ENCODE results near the gene PRPF38B. TPM values are rescaled to one million over a fixed set of nuclear protein-coding genes. Genes with fewer than 3 reads are reported as not detected.

The PRPF38B gene, protein sequence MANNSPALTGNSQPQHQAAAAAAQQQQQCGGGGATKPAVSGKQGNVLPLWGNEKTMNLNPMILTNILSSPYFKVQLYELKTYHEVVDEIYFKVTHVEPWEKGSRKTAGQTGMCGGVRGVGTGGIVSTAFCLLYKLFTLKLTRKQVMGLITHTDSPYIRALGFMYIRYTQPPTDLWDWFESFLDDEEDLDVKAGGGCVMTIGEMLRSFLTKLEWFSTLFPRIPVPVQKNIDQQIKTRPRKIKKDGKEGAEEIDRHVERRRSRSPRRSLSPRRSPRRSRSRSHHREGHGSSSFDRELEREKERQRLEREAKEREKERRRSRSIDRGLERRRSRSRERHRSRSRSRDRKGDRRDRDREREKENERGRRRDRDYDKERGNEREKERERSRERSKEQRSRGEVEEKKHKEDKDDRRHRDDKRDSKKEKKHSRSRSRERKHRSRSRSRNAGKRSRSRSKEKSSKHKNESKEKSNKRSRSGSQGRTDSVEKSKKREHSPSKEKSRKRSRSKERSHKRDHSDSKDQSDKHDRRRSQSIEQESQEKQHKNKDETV
- 37.6 TPM for total RNA-seq
- polyA plus RNA-seq (ENCODE audit: insufficient read depth, low read depth, low replicate concordance) = 15.9 TPM
- long read RNA-seq, donor 1, transcript PRPF38B-203 (6 exons, 3,693 nt) = major isoform, 14 of 53 reads
- long read RNA-seq, donor 1, transcript PRPF38B-205 (2 exons, 1,352 nt) = minor isoform, 9 of 53 reads
- long read RNA-seq, donor 1, partial matches to known transcripts = 30 of 53 reads
- long read RNA-seq, donor 1, other reads (novel, unspliced or antisense) = 0 of 53 reads
- long read RNA-seq, donor 2, transcript PRPF38B-203 (6 exons, 3,693 nt) = major isoform, 14 of 25 reads
- long read RNA-seq, donor 2, transcript PRPF38B-205 (2 exons, 1,352 nt) = minor isoform, 8 of 25 reads
- long read RNA-seq, donor 2, partial matches to known transcripts = 0 of 25 reads
- long read RNA-seq, donor 2, other reads (novel, unspliced or antisense) = 0 of 25 reads
- long read RNA-seq, donor 3, transcript PRPF38B-203 (6 exons, 3,693 nt) = minor isoform, 15 of 40 reads
- long read RNA-seq, donor 3, transcript PRPF38B-205 (2 exons, 1,352 nt) = major isoform, 25 of 40 reads
- long read RNA-seq, donor 3, partial matches to known transcripts = 0 of 40 reads
- long read RNA-seq, donor 3, other reads (novel, unspliced or antisense) = 0 of 40 reads
- long read RNA-seq, donor 4, partial matches to known transcripts = 0 of 8 reads
- long read RNA-seq, donor 4, other reads (novel, unspliced or antisense) = 0 of 8 reads
- long read RNA-seq, donor 5, partial matches to known transcripts = 0 of 1 reads
- long read RNA-seq, donor 5, other reads (novel, unspliced or antisense) = 0 of 1 reads
- long read RNA-seq, donor 6, partial matches to known transcripts = 0 of 8 reads
- long read RNA-seq, donor 6, other reads (novel, unspliced or antisense) = 0 of 8 reads
- long read RNA-seq, donor 7, transcript PRPF38B-203 (6 exons, 3,693 nt) = major isoform, 7 of 51 reads
- long read RNA-seq, donor 7, partial matches to known transcripts = 26 of 51 reads
- long read RNA-seq, donor 7, other reads (novel, unspliced or antisense) = 18 of 51 reads
- long read RNA-seq, donor 8, transcript PRPF38B-203 (6 exons, 3,693 nt) = major isoform, 9 of 16 reads
- long read RNA-seq, donor 8, transcript PRPF38B-205 (2 exons, 1,352 nt) = minor isoform, 6 of 16 reads
- long read RNA-seq, donor 8, partial matches to known transcripts = 0 of 16 reads
- long read RNA-seq, donor 8, other reads (novel, unspliced or antisense) = 0 of 16 reads
- long read RNA-seq, donor 9, partial matches to known transcripts = 0 of 4 reads
- long read RNA-seq, donor 9, other reads (novel, unspliced or antisense) = 0 of 4 reads
- long read RNA-seq, donor 10, transcript PRPF38B-205 (2 exons, 1,352 nt) = major isoform, 18 of 38 reads
- long read RNA-seq, donor 10, transcript PRPF38B-203 (6 exons, 3,693 nt) = minor isoform, 5 of 38 reads
- long read RNA-seq, donor 10, partial matches to known transcripts = 15 of 38 reads
- long read RNA-seq, donor 10, other reads (novel, unspliced or antisense) = 0 of 38 reads

DNA sequence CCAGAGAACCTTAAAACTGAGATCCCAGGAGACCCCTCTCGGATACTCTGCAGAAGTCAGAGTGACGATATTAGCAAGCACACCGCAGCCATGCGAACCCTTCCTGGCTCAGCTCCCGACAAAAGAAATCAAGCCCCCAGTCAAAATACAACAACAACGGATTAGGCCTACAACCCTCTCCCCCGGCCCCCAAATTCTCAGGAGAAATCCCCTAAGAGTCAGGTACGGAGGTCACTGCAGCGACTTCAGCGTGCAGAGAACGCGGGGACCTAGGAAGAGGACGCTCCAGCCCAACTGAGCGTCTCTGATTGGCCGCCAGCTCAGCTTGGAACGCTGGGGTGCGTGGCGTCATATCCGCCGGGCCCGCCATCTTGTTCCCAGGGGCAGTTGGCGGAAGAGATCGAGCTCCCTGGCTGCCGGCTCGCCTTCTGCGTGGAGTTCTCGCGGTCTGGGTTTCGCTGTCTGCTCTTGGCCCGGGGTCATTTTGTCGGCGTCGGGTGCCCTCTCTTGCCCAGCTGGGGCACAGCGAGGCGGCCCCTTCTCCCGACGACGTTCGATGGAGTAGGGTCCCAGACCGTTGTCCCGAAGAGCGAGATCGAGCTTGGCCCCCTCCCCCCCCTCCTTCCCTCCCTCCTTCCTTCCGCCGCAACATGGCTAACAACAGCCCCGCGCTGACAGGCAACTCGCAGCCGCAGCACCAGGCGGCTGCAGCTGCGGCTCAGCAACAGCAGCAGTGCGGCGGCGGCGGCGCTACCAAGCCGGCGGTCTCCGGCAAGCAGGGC is at the start of gene PRPF38B:
TSS of gene PRPF38B (plus strand) at position 369 of the 782 bp plus-strand sequence. CDS start at position 651, 282 bp downstream.
- peak within 1 kb of the TSS; percentile 99 for H3K27ac ChIP-seq (ENCODE audit: low read depth in 2 of 2, low read length in 2 of 2)
- H3K36me3 ChIP-seq (ENCODE audit: control insufficient read depth in 2 of 3, insufficient read depth in 3 of 3, low read length in 3 of 3) = peaks cover 3 to 12% (median 3%) of the 10 kb centered on the region in 3 donors
- FAIRE-seq (peak; percentile 19), DNase-seq (peak; percentile 95 to 98 (median 97))
- H3K9me3 ChIP-seq (ENCODE audit: control insufficient read depth in 2 of 3, insufficient read depth in 1 of 3, low read length in 3 of 3) = no peaks in the 10 kb centered on the region
- TF ChIP-seq, protein P1, sequence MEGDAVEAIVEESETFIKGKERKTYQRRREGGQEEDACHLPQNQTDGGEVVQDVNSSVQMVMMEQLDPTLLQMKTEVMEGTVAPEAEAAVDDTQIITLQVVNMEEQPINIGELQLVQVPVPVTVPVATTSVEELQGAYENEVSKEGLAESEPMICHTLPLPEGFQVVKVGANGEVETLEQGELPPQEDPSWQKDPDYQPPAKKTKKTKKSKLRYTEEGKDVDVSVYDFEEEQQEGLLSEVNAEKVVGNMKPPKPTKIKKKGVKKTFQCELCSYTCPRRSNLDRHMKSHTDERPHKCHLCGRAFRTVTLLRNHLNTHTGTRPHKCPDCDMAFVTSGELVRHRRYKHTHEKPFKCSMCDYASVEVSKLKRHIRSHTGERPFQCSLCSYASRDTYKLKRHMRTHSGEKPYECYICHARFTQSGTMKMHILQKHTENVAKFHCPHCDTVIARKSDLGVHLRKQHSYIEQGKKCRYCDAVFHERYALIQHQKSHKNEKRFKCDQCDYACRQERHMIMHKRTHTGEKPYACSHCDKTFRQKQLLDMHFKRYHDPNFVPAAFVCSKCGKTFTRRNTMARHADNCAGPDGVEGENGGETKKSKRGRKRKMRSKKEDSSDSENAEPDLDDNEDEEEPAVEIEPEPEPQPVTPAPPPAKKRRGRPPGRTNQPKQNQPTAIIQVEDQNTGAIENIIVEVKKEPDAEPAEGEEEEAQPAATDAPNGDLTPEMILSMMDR (IDR thresholded peaks at IDR 0.05; ENCODE audit: borderline replicate concordance, extremely low read depth, insufficient read depth) = no peak
- no peaks in the 10 kb centered on the region for H3K27me3 ChIP-seq (ENCODE audit: control insufficient read depth, insufficient read depth, low read length)
- intact Hi-C loops (cut with DNase I) = no loop called here
- H3K9ac ChIP-seq (ENCODE audit: low read length in 3 of 3) = peak within 1 kb of the TSS; percentile 80 to 93 (median 88)
- peaks cover 0 to 10% (median 0%) of the 10 kb centered on the region in 3 donors for H3K4me1 ChIP-seq (ENCODE audit: control insufficient read depth in 2 of 3, insufficient read depth in 2 of 3, low read depth in 1 of 3, low read length in 3 of 3)
- H3K4me3 ChIP-seq (ENCODE audit: low read length in 3 of 3) = peak within 1 kb of the TSS; percentile 90 to 97 (median 91)

DNA sequence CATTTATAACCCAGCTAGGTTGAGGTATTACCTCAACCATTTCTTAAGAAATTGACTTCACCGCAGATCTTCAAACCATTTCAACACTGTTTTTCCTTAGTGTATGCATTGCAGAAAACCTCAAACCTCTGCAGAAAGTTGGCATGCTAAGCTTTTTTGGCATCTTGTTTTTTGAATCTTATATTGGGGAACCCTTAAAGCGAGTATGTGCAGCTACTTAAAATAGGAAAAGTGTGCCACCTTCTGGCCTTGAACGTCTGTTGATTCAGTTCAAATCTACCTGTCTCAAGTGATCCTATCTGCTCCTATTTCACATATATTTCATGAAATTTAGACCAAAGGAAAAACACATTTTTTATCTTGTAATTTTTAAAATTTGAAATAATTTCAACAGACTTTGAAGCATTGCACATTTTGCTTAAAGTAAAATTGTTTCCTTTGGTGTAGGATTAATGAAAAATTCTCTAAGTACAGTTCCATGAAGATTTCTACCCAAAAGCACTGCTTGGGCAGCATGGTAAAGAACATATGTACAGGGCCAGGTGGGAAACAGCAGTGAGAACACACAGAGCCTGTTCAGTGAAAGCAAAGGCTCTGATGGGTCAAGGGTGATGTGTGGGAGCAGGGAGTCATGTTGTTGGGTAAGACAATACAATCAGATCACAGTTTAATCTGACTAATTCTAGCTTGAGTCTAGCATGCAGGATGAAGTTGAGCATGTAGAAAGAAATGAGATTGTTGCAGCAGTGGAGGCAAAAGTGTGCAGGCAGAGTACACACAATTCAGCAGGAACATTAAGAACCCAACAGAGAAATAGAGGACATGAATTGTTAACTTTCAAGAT is 48.4 kb upstream of the PRPF38B start:
- FAIRE-seq (peak; percentile 93), DNase-seq (peak in 3 of 5 donors; percentile 36 to 79 (median 69))
- Histone ChIP-seq H3K4me3 (ENCODE audit: low read length in 3 of 3) (no peak overlapping the region), H3K27ac (ENCODE audit: low read depth in 2 of 2, low read length in 2 of 2) (no peak overlapping the region), H3K9me3 (ENCODE audit: control insufficient read depth in 2 of 3, insufficient read depth in 1 of 3, low read length in 3 of 3) (no peaks in the 10 kb centered on the region), H3K27me3 (ENCODE audit: control insufficient read depth, insufficient read depth, low read length) (no peaks in the 10 kb centered on the region), H3K4me1 (ENCODE audit: control insufficient read depth in 2 of 3, insufficient read depth in 2 of 3, low read depth in 1 of 3, low read length in 3 of 3) (peaks cover 0 to 2% (median 0%) of the 10 kb centered on the region in 3 donors), H3K9ac (ENCODE audit: low read length in 3 of 3) (no peak overlapping the region), H3K36me3 (ENCODE audit: control insufficient read depth in 2 of 3, insufficient read depth in 3 of 3, low read length in 3 of 3) (no peaks in the 10 kb centered on the region)
- intact Hi-C loops (cut with DNase I) = loop anchor here (10.0 kb wide), 1 partner anchor 129 kb away; no protein-coding TSS in a partner anchor
- TF ChIP-seq, protein P1 (IDR thresholded peaks at IDR 0.05; ENCODE audit: borderline replicate concordance, extremely low read depth, insufficient read depth) = peak; percentile 49

All from kidney (tissue), 22 donors.